ENCODE results near the gene MYOF.
A peak's percentile ranks its signal among the peaks of the same experiment; 100 is the strongest.
"Not testable (repeated sequence)": the region's sequence is repeated elsewhere in the genome, so short reads cannot be mapped to it uniquely, and the experiment has no call there.

The MYOF gene

DNA sequence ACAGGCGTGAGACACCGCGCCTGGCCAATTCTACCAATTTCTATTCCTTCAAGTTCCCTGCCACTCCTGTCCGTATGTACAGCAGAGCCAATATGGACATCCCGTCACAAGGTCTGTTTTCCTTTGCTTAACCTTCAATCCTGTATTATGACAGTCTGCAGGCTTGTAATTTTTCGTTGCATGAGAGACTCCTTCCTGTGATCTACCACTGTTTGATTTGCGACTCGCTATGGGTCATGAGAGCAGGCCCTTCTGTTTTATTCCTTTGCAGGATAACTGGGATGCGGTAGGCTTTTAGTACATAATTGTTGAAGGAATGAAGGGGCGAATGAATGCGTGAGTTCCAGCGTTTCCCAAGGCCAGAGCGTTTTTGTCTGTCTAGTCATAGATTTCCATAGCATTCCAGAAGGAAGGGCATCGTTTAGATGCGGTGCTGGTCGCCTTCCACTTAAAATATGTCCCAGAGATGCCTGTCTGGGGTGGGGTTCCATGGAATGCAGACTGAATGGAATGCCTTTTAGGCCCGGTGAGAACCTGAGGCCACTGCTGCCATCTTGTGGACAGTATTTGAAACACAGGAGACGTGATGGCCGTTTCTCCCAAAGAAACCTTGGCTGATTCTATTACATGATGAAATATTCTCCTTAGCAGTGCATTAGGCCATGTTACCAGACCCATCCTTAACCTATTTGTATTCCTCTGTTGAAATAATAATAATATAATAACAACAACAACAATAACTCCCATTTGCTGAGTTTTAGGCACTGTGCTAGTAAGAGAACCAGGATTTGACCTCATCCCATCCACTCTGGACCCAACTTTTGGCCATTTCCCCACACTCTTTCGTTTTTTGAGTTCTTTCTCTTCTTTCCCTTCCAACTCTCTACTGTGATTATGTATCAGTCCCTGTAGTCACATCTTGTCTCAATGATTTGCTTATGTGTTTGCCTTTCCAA lies 193.2 kb downstream of the MYOF start:
- DNase-seq, result peak; percentile 54

- DNase-seq, result no peak
Measured at GRCh38 chr10:93287775-93288174, 194.4 kb downstream of the MYOF start.

- not testable (repeated sequence) for DNase-seq
Measured at GRCh38 chr10:93284246-93284645, 197.9 kb downstream of the MYOF start.

DNA sequence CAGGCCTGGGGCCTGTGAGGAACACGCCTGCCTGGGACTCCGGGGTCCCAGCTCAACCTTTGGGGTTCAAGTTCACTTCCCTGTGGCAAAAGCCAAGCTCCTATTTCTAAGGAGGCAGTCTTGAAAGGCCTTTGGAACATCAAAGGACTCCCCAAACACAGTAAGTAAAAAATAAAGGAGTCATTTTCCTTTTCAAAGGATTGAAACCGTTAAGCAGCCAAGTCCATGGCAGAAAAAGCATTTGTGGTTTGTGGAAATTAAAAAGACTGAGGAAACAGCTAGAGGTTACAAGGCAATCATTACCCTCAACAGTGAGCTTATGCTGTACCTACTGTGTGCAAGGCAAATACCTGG lies 200.8 kb downstream of the MYOF start:
- DNase-seq, result no peak

DNA sequence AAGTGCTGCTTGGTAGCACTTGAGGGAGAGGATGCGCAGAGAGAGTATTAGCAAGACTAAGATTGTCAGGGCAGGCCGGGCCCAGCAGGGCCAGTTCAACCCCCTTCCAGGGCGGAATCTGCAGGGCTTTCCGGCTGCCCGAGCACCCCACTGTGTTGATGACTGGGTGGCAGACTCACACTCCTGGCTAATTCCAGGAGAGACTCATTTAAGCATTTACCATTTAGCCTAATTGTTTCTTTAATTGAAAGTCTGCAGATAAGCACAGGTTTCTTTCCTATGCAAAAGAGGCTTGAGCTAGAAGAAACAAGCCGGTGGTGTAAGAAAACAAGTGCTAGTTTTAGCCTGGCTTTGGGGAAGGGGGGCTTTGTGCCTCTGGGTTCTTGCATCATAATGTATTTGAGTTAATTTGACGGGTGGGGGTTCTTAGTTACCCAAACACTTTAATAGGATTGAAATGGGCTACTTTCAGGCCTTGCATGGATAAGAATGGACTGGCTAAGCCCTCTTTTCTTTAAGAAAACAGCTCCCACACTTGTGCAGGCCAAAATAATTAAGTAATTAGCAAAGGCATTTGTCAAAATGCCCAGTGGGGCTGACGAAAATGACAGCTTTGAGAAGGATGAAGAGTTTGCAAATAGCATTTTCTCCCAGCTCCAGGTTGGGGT lies 201.3 kb downstream of the MYOF start:
- DNase-seq, result no peak

GRCh38 chr10:93280121-93280698 lies 201.9 kb downstream of the MYOF start:
- DNase-seq, result no peak

DNA sequence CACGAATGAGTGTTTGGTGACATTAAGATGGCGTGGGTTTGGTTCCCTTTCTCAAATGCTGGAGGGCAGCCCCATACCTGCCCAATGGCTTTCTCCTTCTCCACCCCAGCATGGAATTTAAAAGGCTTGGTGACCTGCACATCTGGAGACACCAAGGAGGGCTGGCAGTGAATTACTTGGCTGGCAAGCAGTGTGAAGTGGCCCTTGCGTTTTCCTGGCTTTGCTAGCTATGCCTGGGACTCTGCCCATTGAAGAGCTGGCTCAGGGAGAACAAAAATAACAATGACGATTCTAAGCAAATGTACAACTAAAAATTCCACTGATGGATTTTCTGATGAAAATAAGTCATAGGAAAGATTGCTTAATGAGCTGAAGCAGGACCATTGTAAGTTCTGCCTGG lies 204.8 kb downstream of the MYOF start:
- DNase-seq, result no peak

GRCh38 chr10:93274419-93274818 lies 207.7 kb downstream of the MYOF start:
- DNase-seq, result no peak

- no peak for DNase-seq
Measured at GRCh38 chr10:93272884-93273675, 209.1 kb downstream of the MYOF start.

DNA sequence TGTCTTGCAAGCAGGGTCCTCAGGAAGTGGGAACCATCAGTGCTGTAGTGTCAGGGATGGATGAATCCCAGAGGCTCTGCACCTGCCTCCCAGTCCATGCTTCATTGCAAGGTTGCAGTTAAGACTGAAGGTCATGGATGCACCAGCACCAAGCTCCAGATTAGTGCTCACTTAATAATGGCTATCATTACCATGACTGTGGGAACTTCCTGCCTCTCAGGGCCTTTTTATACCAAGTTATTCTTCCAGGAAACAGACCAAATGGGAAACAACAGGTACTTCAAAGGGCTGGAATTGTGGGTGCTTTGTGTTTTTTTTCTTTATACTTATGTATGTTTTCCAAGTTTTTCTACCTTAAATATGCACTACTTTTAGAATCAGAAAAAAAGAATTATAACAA lies 210.8 kb downstream of the MYOF start:
- DNase-seq, result no peak

- DNase-seq, result no peak
Measured at GRCh38 chr10:93269281-93269680, 212.9 kb downstream of the MYOF start.

GRCh38 chr10:93268021-93268420 lies 214.1 kb downstream of the MYOF start:
- DNase-seq, result no peak

- DNase-seq, result no peak
Measured at GRCh38 chr10:93267521-93267920, 214.6 kb downstream of the MYOF start.

DNA sequence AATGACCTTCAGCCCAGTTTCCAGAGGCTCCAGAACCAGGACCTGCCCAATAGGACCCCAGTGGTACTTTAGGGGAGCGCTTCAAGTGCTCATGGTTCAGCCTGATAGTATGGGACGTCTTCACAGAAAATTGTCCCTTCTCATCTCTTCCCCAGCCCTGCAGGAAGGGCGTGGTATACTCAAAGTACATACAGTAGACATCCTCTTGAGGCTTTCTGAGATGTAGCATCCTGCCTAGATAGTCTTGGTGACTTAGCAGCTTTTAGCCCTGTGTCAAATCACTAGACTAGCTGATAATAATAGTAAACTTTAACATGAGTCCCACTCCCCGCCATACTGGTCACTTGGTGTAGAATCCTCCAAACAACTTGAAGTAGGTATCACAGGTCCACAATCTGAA lies 215.3 kb downstream of the MYOF start:
- DNase-seq, result no peak

GRCh38 chr10:93261961-93262610 lies 220.0 kb downstream of the MYOF start:
- DNase-seq, result no peak

- no peak for DNase-seq
Measured at GRCh38 chr10:93261089-93261488, 221.0 kb downstream of the MYOF start.

GRCh38 chr10:93259126-93259525 lies 223.0 kb downstream of the MYOF start:
- no peak for DNase-seq
